Panc1 (cell line): ENCODE results near the gene RRAS. TPM values are rescaled to one million over a fixed set of nuclear protein-coding genes. Genes with fewer than 3 reads are reported as not detected.
"Not testable (repeated sequence)": the region's sequence is repeated elsewhere in the genome, so short reads cannot be mapped to it uniquely, and the experiment has no call there.

Experiments used
- ATAC-seq: fragments of 200-7000 bp; cut with Tn5 transposase; 2 replicates; pipeline ENCODE4 v1.9.1; 2020; ENCODE audit warnings: mild to moderate bottlenecking, moderate library complexity
- BruUV-seq: library from RNA; stranded (reverse); fragments of 400-500 nt; replicated peaks from 2 replicates; lab custom pipeline; 2021; lab: Mats Ljungman, UMichigan
- CTCF ChIA-PET: fragments of 300-600 bp; sonication (Branson Sonifier 250); formaldehyde crosslinking; loops from one replicate; lab custom pipeline; 2022; ENCODE audit warnings: antibody characterized with exemption; lab: Charles Lee
- POLR2A ChIA-PET: fragments of 300-600 bp; sonication (Branson Sonifier 250); formaldehyde crosslinking; loops from one replicate; lab custom pipeline; 2022; ENCODE audit warnings: antibody characterized with exemption; lab: Charles Lee
- DNase-seq: peaks from one replicate; pipeline ENCODE4 v3.0.0-alpha.2; 2010; ENCODE audit warnings: low read depth, low spot score
- H3K27ac ChIP-seq: 2 replicates; pipeline ENCODE4 v1.5.1; 2011; ENCODE audit warnings: mild to moderate bottlenecking, low read length, inconsistent platforms
- H3K27me3 ChIP-seq: fragments of 200-500 bp; sonication (Bioruptor generic); 2 replicates; pipeline ENCODE4 v1.6.0; 2014; ENCODE audit warnings: low read length, inconsistent platforms; ENCODE audit not compliant: control insufficient read depth, insufficient read depth
- H3K36me3 ChIP-seq: fragments of 200-500 bp; sonication (Bioruptor generic); 2 replicates; pipeline ENCODE4 v1.5.1; 2014; ENCODE audit warnings: inconsistent platforms, mild to moderate bottlenecking, low read length, moderate library complexity; ENCODE audit not compliant: control insufficient read depth, insufficient read depth
- H3K4me1 ChIP-seq: 2 replicates; pipeline ENCODE4 v1.5.1; 2011; ENCODE audit warnings: inconsistent platforms, mild to moderate bottlenecking, low read length, moderate library complexity; ENCODE audit not compliant: control insufficient read depth, insufficient read depth
- H3K4me3 ChIP-seq, 2 experiments: 2 replicates each; pipeline ENCODE4 v1.5.1; 2011 to 2012; ENCODE audit warnings: low read depth in 2 of 2, low read length in 2 of 2, mild to moderate bottlenecking in 2 of 2, inconsistent platforms in 1 of 2, moderate library complexity in 1 of 2
- H3K9me3 ChIP-seq: fragments of 200-500 bp; sonication (Bioruptor generic); 2 replicates; pipeline ENCODE4 v1.5.1; 2014; ENCODE audit warnings: low read depth, mild to moderate bottlenecking, inconsistent platforms, low read length, moderate library complexity; ENCODE audit not compliant: control insufficient read depth, insufficient read depth
- CTCF ChIP-seq: fragments of 450-650 bp; IDR thresholded peaks from 2 replicates; pipeline ENCODE4 v1.5.1; 2017; ENCODE audit warnings: mild to moderate bottlenecking
- POLR2AphosphoS5 ChIP-seq: IDR thresholded peaks from 2 replicates; pipeline ENCODE4 v1.6.1; 2012; ENCODE audit warnings: mild to moderate bottlenecking, low read depth, low read length, moderate library complexity
- REST ChIP-seq, 2 experiments: IDR thresholded peaks; 2 replicates each; pipeline ENCODE4 v1.6.1; 2011 to 2012; ENCODE audit warnings: low read depth in 2 of 2, control low read depth in 1 of 2, low read length in 1 of 2, mild to moderate bottlenecking in 1 of 2, moderate library complexity in 1 of 2; ENCODE audit not compliant: insufficient read depth in 1 of 2
- SIN3A ChIP-seq: IDR thresholded peaks from 2 replicates; pipeline ENCODE4 v1.6.1; 2012; ENCODE audit warnings: low read depth, mild to moderate bottlenecking, low read length, moderate library complexity, borderline replicate concordance; ENCODE audit not compliant: insufficient read depth
- TCF7L2 ChIP-seq: IDR thresholded peaks from 2 replicates; pipeline ENCODE4 v1.6.1; 2011; ENCODE audit warnings: mild to moderate bottlenecking, low read depth, low read length, inconsistent platforms
- in situ Hi-C: cut with HindIII; loops from 2 replicates; pipeline ENCODE4 v1.10.0; 2016; ENCODE audit warnings: low sequenced_read_pairs, low pct_unique_long_range_greater_than_20kb
- intact Hi-C: fragments of 100-400 bp; cut with micrococcal nuclease; formaldehyde crosslinking; loops from one replicate; pipeline ENCODE4 v1.10.0; 2022; ENCODE audit not compliant: unreplicated experiment
- total RNA-seq: library from RNA; stranded (reverse); gene quantifications from one replicate; pipeline ENCODE4 v1.2.1, GENCODE V29; 2021; ENCODE audit not compliant: unreplicated experiment

Gene RRAS
- total RNA-seq, 1 experiment from 2014 or later: 64.4 TPM

- intact Hi-C loops: no loop called here
- Histone ChIP-seq H3K36me3 (no peaks in the 10 kb centered on the region), H3K27me3 (no peaks in the 10 kb centered on the region), H3K27ac (no peak overlapping the region), H3K4me3 (no peak overlapping the region), H3K9me3 (no peaks in the 10 kb centered on the region), H3K4me1 (no peaks in the 10 kb centered on the region)
- in situ Hi-C loops: no loop called here
- no peak for DNase-seq
- no TSS peak for BruUV-seq
- TF ChIP-seq TCF7L2 (no peak), CTCF (no peak)
- ChIA-PET CTCF (no interaction called here), POLR2A (no interaction called here)
- ATAC-seq: peak; percentile 66; the same call in 1 of the 2 replicates
Observed at GRCh38 chr19:49624967-49625910, 14.7 kb downstream of the RRAS start.

- ChIA-PET CTCF (interaction anchor here (0.6 kb wide), 1 partner anchor 22 kb away, joined by 4 read pairs; the partner anchor contains the start of gene RRAS), POLR2A (interaction anchor here (0.5 kb wide), 1 partner anchor 88 kb away, joined by 4 read pairs; no protein-coding TSS in a partner anchor)
- ATAC-seq, intact Hi-C loops, H3K27me3 ChIP-seq, H3K27ac ChIP-seq, in situ Hi-C loops, H3K4me3 ChIP-seq, H3K36me3 ChIP-seq, H3K9me3 ChIP-seq, BruUV-seq, H3K4me1 ChIP-seq, DNase-seq: not testable (repeated sequence)
Observed at GRCh38 chr19:49617860-49618259, 22.1 kb downstream of the RRAS start.

GRCh38 chr19:49616945-49617344 is 23.0 kb downstream of the RRAS start:
- CTCF ChIA-PET: no interaction called here
- POLR2A ChIA-PET: no interaction called here

More at GRCh38 chr19:49616945-49617344, 23.0 kb downstream of the RRAS start:
- in situ Hi-C loops: no loop called here
- no peaks in the 10 kb centered on the region for H3K9me3 ChIP-seq
- no peaks in the 10 kb centered on the region for H3K36me3 ChIP-seq
- DNase-seq (no peak), ATAC-seq (no peak)
- intact Hi-C loops: no loop called here
- H3K4me1 ChIP-seq: peaks cover 7% of the 10 kb centered on the region
- no peak overlapping the region for H3K27ac ChIP-seq
- TF ChIP-seq SIN3A: no peak
- TF ChIP-seq CTCF: no peak
- TF ChIP-seq TCF7L2: no peak
- no peak for TF ChIP-seq POLR2AphosphoS5
- TF ChIP-seq REST (IDR thresholded peaks at IDR 0.05; ENCODE audit: insufficient read depth in 1 of 2, low read depth in 2 of 2, low read length in 1 of 2): no peak
- BruUV-seq: no TSS peak
- H3K27me3 ChIP-seq: no peaks in the 10 kb centered on the region
- no peak overlapping the region for H3K4me3 ChIP-seq
